Neural cell (in vitro differentiated cells): Measurements from ENCODE around the gene ABCF3. TPM values are rescaled to one million over a fixed set of nuclear protein-coding genes. Genes with fewer than 3 reads are reported as not detected.

ENCODE experiments used
- H2AFZ ChIP-seq: fragments of 200-600, 300-800 bp; sonication (generic), shearing (Covaris generic); 2 replicates; pipeline ENCODE4 v1.6.0; 2014; ENCODE audit warnings: low read depth, mild to moderate bottlenecking, antibody characterized with exemption, low read length, moderate library complexity
- H3F3A ChIP-seq: fragments of 200-600 bp; shearing (Covaris generic); 2 replicates; pipeline ENCODE4 v1.6.1; 2016; ENCODE audit warnings: mild to moderate bottlenecking, moderate library complexity, mixed read lengths, antibody characterized with exemption, low read length; ENCODE audit not compliant: insufficient read depth, poor library complexity, severe bottlenecking
- H3K27ac ChIP-seq: fragments of 200-600, 300-800 bp; sonication (generic), shearing (Covaris generic); 2 replicates; pipeline ENCODE4 v1.5.1; 2014; ENCODE audit warnings: mild to moderate bottlenecking, low read length, moderate library complexity
- H3K27me3 ChIP-seq: fragments of 300-800, 200-600 bp; sonication (generic), shearing (Covaris generic); 2 replicates; pipeline ENCODE4 v1.6.0; 2014; ENCODE audit warnings: mild to moderate bottlenecking, low read depth, low read length, moderate library complexity; ENCODE audit not compliant: insufficient read depth
- H3K36me3 ChIP-seq: fragments of 300-800, 200-600 bp; sonication (generic), shearing (Covaris generic); 2 replicates; pipeline ENCODE4 v1.5.1; 2014; ENCODE audit warnings: mild to moderate bottlenecking, antibody characterized with exemption, low read length, moderate library complexity; ENCODE audit not compliant: insufficient read depth
- H3K4me2 ChIP-seq: fragments of 300-800, 200-600 bp; sonication (generic), shearing (Covaris generic); 2 replicates; pipeline ENCODE4 v1.6.0; 2014; ENCODE audit warnings: mild to moderate bottlenecking, low read length
- H3K4me3 ChIP-seq: fragments of 300-800, 200-600 bp; sonication (generic), shearing (Covaris generic); 2 replicates; pipeline ENCODE4 v1.5.1; 2014; ENCODE audit warnings: mild to moderate bottlenecking, low read length, moderate library complexity
- H3K79me2 ChIP-seq: fragments of 200-600 bp; shearing (Covaris generic); replicated peaks from 2 replicates; pipeline ENCODE4 v1.6.0; 2014; ENCODE audit warnings: mild to moderate bottlenecking, low read length, moderate library complexity; ENCODE audit not compliant: insufficient read depth
- H3K9ac ChIP-seq: fragments of 300-800, 200-600 bp; sonication (generic), shearing (Covaris generic); 2 replicates; pipeline ENCODE4 v1.6.1; 2016; ENCODE audit warnings: mild to moderate bottlenecking, low read length, mixed read lengths
- H3K9me2 ChIP-seq: fragments of 200-600 bp; shearing (Covaris generic); 2 replicates; pipeline ENCODE4 v1.6.1; 2016; ENCODE audit warnings: mild to moderate bottlenecking, low read length, mixed read lengths; ENCODE audit not compliant: insufficient read depth
- H3K9me3 ChIP-seq: fragments of 200-600, 300-800 bp; sonication (generic), shearing (Covaris generic); 2 replicates; pipeline ENCODE4 v1.6.1; 2016; ENCODE audit warnings: mild to moderate bottlenecking, mixed run types, low read length, moderate library complexity, mixed read lengths
- H4K20me1 ChIP-seq: fragments of 200-600 bp; shearing (Covaris generic); 2 replicates; pipeline ENCODE4 v1.6.1; 2016; ENCODE audit warnings: mild to moderate bottlenecking, mixed run types; ENCODE audit not compliant: insufficient read depth
- CTCF ChIP-seq: fragments of 450-650 bp; IDR thresholded peaks from 2 replicates; pipeline ENCODE4 v1.5.1; 2014; ENCODE audit warnings: antibody characterized with exemption, mild to moderate bottlenecking, moderate library complexity; ENCODE audit not compliant: poor library complexity, severe bottlenecking
- EP300 ChIP-seq: fragments of 450-650 bp; conservative IDR thresholded peaks from 2 replicates; pipeline ENCODE4 v1.6.1; 2014; ENCODE audit warnings: antibody characterized with exemption, mild to moderate bottlenecking, moderate library complexity; ENCODE audit not compliant: poor library complexity, severe bottlenecking
- EZH2 ChIP-seq: fragments of 200-600, 300-800 bp; shearing (Covaris generic), sonication (generic); IDR thresholded peaks from 2 replicates; pipeline ENCODE4 v1.6.1; 2014; ENCODE audit warnings: antibody characterized with exemption, low read length, borderline replicate concordance, mild to moderate bottlenecking; ENCODE audit not compliant: insufficient read depth, poor library complexity, severe bottlenecking
- MXI1 ChIP-seq: fragments of 450-650 bp; conservative IDR thresholded peaks from 2 replicates; pipeline ENCODE4 v1.6.1; 2014; ENCODE audit warnings: antibody characterized with exemption, mild to moderate bottlenecking; ENCODE audit not compliant: poor library complexity, severe bottlenecking
- POLR2AphosphoS5 ChIP-seq: IDR thresholded peaks from 2 replicates; pipeline ENCODE4 v1.6.1; 2012
- RAD21 ChIP-seq: fragments of 450-650 bp; conservative IDR thresholded peaks from 2 replicates; pipeline ENCODE4 v1.6.1; 2014; ENCODE audit warnings: antibody characterized with exemption, mild to moderate bottlenecking, moderate library complexity
- REST ChIP-seq: IDR thresholded peaks from 2 replicates; pipeline ENCODE4 v1.6.1; 2012; ENCODE audit warnings: borderline replicate concordance
- SMC3 ChIP-seq: fragments of 450-650 bp; conservative IDR thresholded peaks from 2 replicates; pipeline ENCODE4 v1.6.1; 2014; ENCODE audit warnings: antibody characterized with exemption, mild to moderate bottlenecking, moderate library complexity; ENCODE audit not compliant: poor library complexity
- TAF1 ChIP-seq: IDR thresholded peaks from 2 replicates; pipeline ENCODE4 v1.6.1; 2012; ENCODE audit warnings: low read depth
- polyA plus RNA-seq: library from polyadenylated mRNA; depleted of rRNA; stranded (reverse); fragments of >200 nt; gene quantifications from 2 replicates; pipeline ENCODE4 v1.2.3, GENCODE V29; 2014

Gene ABCF3
- polyA plus RNA-seq, 1 donor from 2014 or later: 40.3 TPM

- TF ChIP-seq TAF1: no peak
- TF ChIP-seq RAD21: no peak
- TF ChIP-seq POLR2AphosphoS5: no peak
- TF ChIP-seq SMC3: peak; percentile 40
- TF ChIP-seq MXI1: peak; percentile 90
- no peak for TF ChIP-seq CTCF
- TF ChIP-seq EP300: no peak
- TF ChIP-seq EZH2: no peak
- peak; percentile 4 for TF ChIP-seq REST
- peak overlapping the region; percentile 68 for H3K4me2 ChIP-seq
- H2AFZ ChIP-seq: no peak overlapping the region
- H3F3A ChIP-seq: no peaks in the 10 kb centered on the region
- peak overlapping the region; percentile 81 for H3K9ac ChIP-seq
- H3K27me3 ChIP-seq: no peaks in the 10 kb centered on the region
- H3K79me2 ChIP-seq: peaks cover 20% of the 10 kb centered on the region
- H3K9me3 ChIP-seq: no peaks in the 10 kb centered on the region
- peak overlapping the region; percentile 88 for H3K4me3 ChIP-seq
- no peaks in the 10 kb centered on the region for H4K20me1 ChIP-seq
- H3K36me3 ChIP-seq: peaks cover 2% of the 10 kb centered on the region
- H3K27ac ChIP-seq: peak overlapping the region; percentile 61
- H3K9me2 ChIP-seq: no peaks in the 10 kb centered on the region
Measured at GRCh38 chr3:184185461-184186183, 377 bp upstream of the ABCF3 start.

- peak overlapping the region; percentile 81 for H3K9ac ChIP-seq
- TF ChIP-seq CTCF (no peak), REST (no peak), TAF1 (no peak), RAD21 (no peak), POLR2AphosphoS5 (no peak), EP300 (no peak), EZH2 (no peak), MXI1 (no peak), SMC3 (no peak)
- no peaks in the 10 kb centered on the region for H3K27me3 ChIP-seq
- H3K4me3 ChIP-seq: peak overlapping the region; percentile 88
- H2AFZ ChIP-seq: no peak overlapping the region
- H3K4me2 ChIP-seq: peak overlapping the region; percentile 68
- H3K9me3 ChIP-seq: no peaks in the 10 kb centered on the region
- no peaks in the 10 kb centered on the region for H4K20me1 ChIP-seq
- no peaks in the 10 kb centered on the region for H3F3A ChIP-seq
- H3K79me2 ChIP-seq: peaks cover 20% of the 10 kb centered on the region
- H3K36me3 ChIP-seq: no peaks in the 10 kb centered on the region
- H3K9me2 ChIP-seq: no peaks in the 10 kb centered on the region
- no peak overlapping the region for H3K27ac ChIP-seq
Measured at GRCh38 chr3:184186902-184187207, 856 bp downstream of the ABCF3 start.
